NOMO-1 treated with DMSO at 0.1 percent for 48 hours (cell line): ENCODE data around the gene CAPN3.

ENCODE experiments used
- DNase-seq: peaks from one replicate; lab custom pipeline; 2025; ENCODE audit not compliant: unreplicated experiment; lab: John Stamatoyannopoulos, UW

CAPN3 gene

GRCh38 chr15:42449770-42450424 lies 90.6 kb downstream of the CAPN3 start:
- DNase-seq = no peak

- DNase-seq = no peak
Measured at GRCh38 chr15:42450425-42450790, 91.1 kb downstream of the CAPN3 start.

GRCh38 chr15:42453826-42454225 lies 94.5 kb downstream of the CAPN3 start:
- DNase-seq = no peak

GRCh38 chr15:42456531-42456930 lies 97.2 kb downstream of the CAPN3 start:
- no peak for DNase-seq

- no peak for DNase-seq
Measured at GRCh38 chr15:42456971-42457370, 97.7 kb downstream of the CAPN3 start.

GRCh38 chr15:42457445-42458442 lies 98.4 kb downstream of the CAPN3 start:
- DNase-seq = no peak

GRCh38 chr15:42461261-42461660 lies 102.0 kb downstream of the CAPN3 start:
- DNase-seq = no peak
